Endodermal cell (in vitro differentiated cells): ENCODE results near the gene RNASE9. TPM values are rescaled to one million over a fixed set of nuclear protein-coding genes. Genes with fewer than 3 reads are reported as not detected.

Experiments
- DNase-seq: peaks from one replicate; pipeline ENCODE4 v3.0.0-alpha.2; 2017
- H3K27ac ChIP-seq: 2 replicates; pipeline ENCODE4 v1.5.1; 2013; ENCODE audit warnings: mild to moderate bottlenecking, low read depth, low read length, moderate library complexity
- H3K27me3 ChIP-seq: 2 replicates; pipeline ENCODE4 v1.6.1; 2013; ENCODE audit warnings: mild to moderate bottlenecking, low read length, moderate library complexity; ENCODE audit not compliant: insufficient read depth, control insufficient read depth, poor library complexity, severe bottlenecking
- H3K36me3 ChIP-seq: 2 replicates; pipeline ENCODE4 v1.7.0; 2013; ENCODE audit warnings: mild to moderate bottlenecking, low read length, moderate library complexity; ENCODE audit not compliant: control insufficient read depth, insufficient read depth
- H3K4me1 ChIP-seq: one replicate; pipeline ENCODE4 v1.7.0; 2013; ENCODE audit warnings: low read length; ENCODE audit not compliant: control insufficient read depth, insufficient read depth
- H3K4me3 ChIP-seq: 2 replicates; pipeline ENCODE4 v1.5.1; 2013; ENCODE audit warnings: mild to moderate bottlenecking, low read length, moderate library complexity
- H3K9ac ChIP-seq: 2 replicates; pipeline ENCODE4 v1.6.1; 2013; ENCODE audit warnings: mild to moderate bottlenecking, low read length, moderate library complexity; ENCODE audit not compliant: poor library complexity, severe bottlenecking; ENCODE audit errors: extremely low read depth
- H3K9me3 ChIP-seq: 2 replicates; pipeline ENCODE4 v1.6.1; 2013; ENCODE audit warnings: mild to moderate bottlenecking, low read length, moderate library complexity; ENCODE audit not compliant: control insufficient read depth
- H3K27ac Mint-ChIP-seq: 2 replicates; pipeline ENCODE4 v1.8.0; 2020; ENCODE audit warnings: mixed read lengths
- H3K27me3 Mint-ChIP-seq: 2 replicates; pipeline ENCODE4 v1.8.0; 2021; ENCODE audit warnings: mild to moderate bottlenecking, mixed read lengths; ENCODE audit not compliant: insufficient read depth
- H3K36me3 Mint-ChIP-seq: 2 replicates; pipeline ENCODE4 v1.8.0; 2020; ENCODE audit warnings: low read depth, mixed read lengths
- H3K4me1 Mint-ChIP-seq: 2 replicates; pipeline ENCODE4 v1.8.0; 2020; ENCODE audit warnings: mixed read lengths
- H3K4me3 Mint-ChIP-seq: 2 replicates; pipeline ENCODE4 v1.8.0; 2020; ENCODE audit warnings: mild to moderate bottlenecking, moderate library complexity, mixed read lengths
- H3K9me3 Mint-ChIP-seq: 2 replicates; pipeline ENCODE4 v1.8.0; 2020; ENCODE audit warnings: mild to moderate bottlenecking, mixed read lengths
- WGBS, 2 experiments: methylation state at CpG; one replicate each; pipeline versions ENCODE4 v1.1.5 to v1.1.7; 2013; ENCODE audit warnings: missing lambda C conversion rate in 2 of 2, mixed read lengths in 1 of 2; ENCODE audit not compliant: insufficient coverage in 1 of 2, insufficient read length in 1 of 2; 5-methylcytosine and 5-hydroxymethylcytosine counted together
- total RNA-seq, 2 donors: library from RNA; stranded (reverse); fragmentation: NEBNext Ultra II Directional in 1 of 2; extraction: Animal tissue kit (Norgen Biotek cat#: 25700) in 1 of 2; gene quantifications; 2 replicates in 1 of 2; 3 replicates in 1 of 2; pipeline ENCODE4 v1.2.1, GENCODE V29; 2021
- TF ChIP-seq, protein P1 (sequence below): fragments of 200-600 bp; sonication (generic); conservative IDR thresholded peaks from 2 replicates; pipeline ENCODE4 v1.5.0; 2021; ENCODE audit warnings: antibody characterized with exemption, mild to moderate bottlenecking

RNASE9 gene
- total RNA-seq, 2 donors from 2014 or later: not detected

DNA sequence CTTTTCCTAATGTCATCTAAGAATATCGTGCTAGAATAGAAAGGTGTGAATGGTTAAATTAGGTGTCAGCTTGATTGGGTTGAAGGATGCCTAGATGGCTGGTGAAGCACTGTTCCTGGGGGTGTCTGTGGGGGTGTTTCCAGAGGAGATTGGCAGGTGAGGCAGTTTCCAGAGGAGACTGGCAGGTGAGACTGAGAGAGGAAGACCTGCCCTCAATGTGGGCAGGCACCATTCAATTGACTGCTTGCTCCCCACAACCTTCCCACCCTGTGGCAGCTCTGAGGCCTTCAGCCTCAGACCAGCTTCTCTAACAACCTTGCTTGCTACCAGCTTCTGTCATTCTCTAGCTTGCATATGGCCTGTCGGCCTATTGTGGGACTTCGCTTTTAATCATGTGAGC is 9.2 kb downstream of the RNASE9 start:
- no peak overlapping the region for H3K27ac Mint-ChIP-seq
- no peaks in the 10 kb centered on the region for H3K9me3 Mint-ChIP-seq
- 97% methylated on average over 3 of the region's 3 CpGs for WGBS, 2 experiments

GRCh38 chr14:20550926-20551325 is 9.9 kb downstream of the RNASE9 start:
- H3K36me3 Mint-ChIP-seq: no peaks in the 10 kb centered on the region
- 100% methylated on average over 2 of the region's 2 CpGs; no CpG with 5 or more reads in 1 of the 2 experiments for WGBS, 2 experiments
- TF ChIP-seq, protein P1, sequence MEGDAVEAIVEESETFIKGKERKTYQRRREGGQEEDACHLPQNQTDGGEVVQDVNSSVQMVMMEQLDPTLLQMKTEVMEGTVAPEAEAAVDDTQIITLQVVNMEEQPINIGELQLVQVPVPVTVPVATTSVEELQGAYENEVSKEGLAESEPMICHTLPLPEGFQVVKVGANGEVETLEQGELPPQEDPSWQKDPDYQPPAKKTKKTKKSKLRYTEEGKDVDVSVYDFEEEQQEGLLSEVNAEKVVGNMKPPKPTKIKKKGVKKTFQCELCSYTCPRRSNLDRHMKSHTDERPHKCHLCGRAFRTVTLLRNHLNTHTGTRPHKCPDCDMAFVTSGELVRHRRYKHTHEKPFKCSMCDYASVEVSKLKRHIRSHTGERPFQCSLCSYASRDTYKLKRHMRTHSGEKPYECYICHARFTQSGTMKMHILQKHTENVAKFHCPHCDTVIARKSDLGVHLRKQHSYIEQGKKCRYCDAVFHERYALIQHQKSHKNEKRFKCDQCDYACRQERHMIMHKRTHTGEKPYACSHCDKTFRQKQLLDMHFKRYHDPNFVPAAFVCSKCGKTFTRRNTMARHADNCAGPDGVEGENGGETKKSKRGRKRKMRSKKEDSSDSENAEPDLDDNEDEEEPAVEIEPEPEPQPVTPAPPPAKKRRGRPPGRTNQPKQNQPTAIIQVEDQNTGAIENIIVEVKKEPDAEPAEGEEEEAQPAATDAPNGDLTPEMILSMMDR: no peak

More for the DNA sequence above, 9.2 kb downstream of the RNASE9 start:
- Mint-ChIP-seq H3K27me3 (no peaks in the 10 kb centered on the region), H3K4me1 (peaks cover 5% of the 10 kb centered on the region), H3K4me3 (no peak overlapping the region), H3K36me3 (no peaks in the 10 kb centered on the region)
- H3K9ac ChIP-seq: no peak overlapping the region
- DNase-seq: peak; percentile 56
- TF ChIP-seq, protein P1: no peak
- H3K9me3 ChIP-seq: no peaks in the 10 kb centered on the region
- H3K4me3 ChIP-seq: no peak overlapping the region
- H3K36me3 ChIP-seq: no peaks in the 10 kb centered on the region
- H3K27me3 ChIP-seq: no peaks in the 10 kb centered on the region
- H3K4me1 ChIP-seq: peaks cover 5% of the 10 kb centered on the region
- H3K27ac ChIP-seq: no peak overlapping the region

DNA sequence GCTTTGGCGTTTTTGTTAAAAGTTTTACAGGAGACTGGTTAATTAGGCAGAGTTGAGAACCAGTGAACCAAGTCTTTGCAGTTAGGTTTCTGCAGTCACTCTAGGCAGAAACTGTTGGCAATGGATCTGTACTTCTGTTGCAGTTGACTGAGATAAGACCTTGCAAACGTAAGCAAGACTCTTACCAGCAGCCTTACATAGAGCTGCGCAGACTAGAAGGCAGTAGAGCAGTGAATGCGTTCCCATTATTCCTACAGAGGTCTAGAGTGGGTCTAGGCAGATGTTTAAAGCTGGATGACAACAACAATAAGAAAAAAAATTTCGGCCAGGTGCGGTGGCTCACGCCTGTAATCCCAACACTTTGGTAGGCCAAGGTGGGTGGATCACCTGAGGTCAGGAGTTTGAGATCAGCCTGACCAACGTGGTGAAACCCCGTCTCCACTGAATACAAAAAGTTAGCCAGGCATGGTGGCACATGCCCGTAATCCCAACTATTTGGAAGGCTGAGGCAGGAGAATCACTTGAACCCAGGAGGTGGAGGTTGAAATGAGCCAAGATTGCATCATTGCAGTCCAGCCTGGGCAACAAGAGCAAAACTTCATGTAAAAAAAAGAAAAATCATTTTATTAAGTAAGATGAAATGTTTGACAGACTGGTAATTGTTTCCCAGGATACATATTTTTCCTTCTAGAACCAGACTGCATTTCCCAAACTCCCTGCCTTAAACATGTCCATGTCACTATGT is 12.3 kb downstream of the RNASE9 start:
- H3K4me1 Mint-ChIP-seq: peaks cover 10% of the 10 kb centered on the region
- no peaks in the 10 kb centered on the region for H3K36me3 ChIP-seq
- H3K36me3 Mint-ChIP-seq: no peaks in the 10 kb centered on the region
- TF ChIP-seq, protein P1: no peak
- no peaks in the 10 kb centered on the region for H3K27me3 ChIP-seq
- H3K27me3 Mint-ChIP-seq: no peaks in the 10 kb centered on the region
- H3K9me3 ChIP-seq: no peaks in the 10 kb centered on the region
- no peak overlapping the region for H3K4me3 Mint-ChIP-seq
- H3K27ac Mint-ChIP-seq: no peak overlapping the region
- H3K4me1 ChIP-seq: peaks cover 7% of the 10 kb centered on the region
- no peak overlapping the region for H3K27ac ChIP-seq
- WGBS, 2 experiments: 93 to 96% methylated on average over 10 of the region's 10 CpGs
- H3K9me3 Mint-ChIP-seq: no peaks in the 10 kb centered on the region
- no peak overlapping the region for H3K9ac ChIP-seq
- no peak for DNase-seq
- no peak overlapping the region for H3K4me3 ChIP-seq

More at GRCh38 chr14:20550926-20551325, 9.9 kb downstream of the RNASE9 start:
- Mint-ChIP-seq H3K27me3 (no peaks in the 10 kb centered on the region), H3K9me3 (no peaks in the 10 kb centered on the region), H3K27ac (no peak overlapping the region), H3K4me1 (peaks cover 10% of the 10 kb centered on the region), H3K4me3 (no peak overlapping the region)
- no peaks in the 10 kb centered on the region for H3K27me3 ChIP-seq
- H3K9me3 ChIP-seq: no peaks in the 10 kb centered on the region
- no peak overlapping the region for H3K9ac ChIP-seq
- H3K4me1 ChIP-seq: peaks cover 7% of the 10 kb centered on the region
- no peak overlapping the region for H3K27ac ChIP-seq
- no peaks in the 10 kb centered on the region for H3K36me3 ChIP-seq
- H3K4me3 ChIP-seq: no peak overlapping the region
- DNase-seq: no peak
